Heart right ventricle (tissue), 16 donors: ENCODE data around the gene SYCE3. TPM values are rescaled to one million over a fixed set of nuclear protein-coding genes. Genes with fewer than 3 reads are reported as not detected.

Experiments used
- ATAC-seq, 8 donors: fragments of 200-7000 bp; cut with Tn5 transposase; one replicate each; pipeline ENCODE4 v1.9.1; 2020; ENCODE audit warnings: mild to moderate bottlenecking in 8 of 8, moderate library complexity in 8 of 8, moderate number of reproducible peaks in 1 of 8
- DNase-seq, 2 donors: peaks; one replicate each; pipeline ENCODE4 v3.0.0-alpha.2; 2020
- H3K27ac ChIP-seq, 10 donors: fragments of 200-600 bp; sonication (generic) in 2 of 10; one replicate each; pipeline versions ENCODE4 v1.5.0 to v1.8.0; 2020 to 2022; ENCODE audit warnings: mild to moderate bottlenecking in 3 of 10
- H3K27me3 ChIP-seq, 7 donors: fragments of 200-600 bp; one replicate each; pipeline ENCODE4 v1.8.0; 2021 to 2022; ENCODE audit warnings: mild to moderate bottlenecking in 2 of 7
- H3K36me3 ChIP-seq, 9 donors: fragments of 200-600 bp; sonication (generic) in 1 of 9; one replicate each; pipeline versions ENCODE4 v1.5.0 to v1.8.0; 2020 to 2022; ENCODE audit warnings: mild to moderate bottlenecking in 2 of 9
- H3K4me1 ChIP-seq, 9 donors: fragments of 200-600 bp; sonication (generic) in 1 of 9; one replicate each; pipeline versions ENCODE4 v1.5.0 to v1.8.0; 2020 to 2022; ENCODE audit warnings: mild to moderate bottlenecking in 4 of 9
- H3K4me3 ChIP-seq, 10 donors: fragments of 200-600 bp; sonication (generic) in 2 of 10; one replicate each; pipeline versions ENCODE4 v1.5.0 to v1.8.0; 2020 to 2022; ENCODE audit warnings: mild to moderate bottlenecking in 7 of 10, moderate library complexity in 2 of 10
- H3K9me3 ChIP-seq, 11 donors: fragments of 200-600 bp in 10 of 11; sonication (generic) in 2 of 11; one replicate each; pipeline versions ENCODE4 v1.5.0 to v1.8.0; 2013 to 2022; ENCODE audit warnings: mild to moderate bottlenecking in 2 of 11, control low read depth in 1 of 11, moderate library complexity in 1 of 11
- CTCF ChIP-seq, 9 donors: fragments of 200-600 bp; sonication (generic) in 2 of 9; IDR thresholded peaks; one replicate each; pipeline versions ENCODE4 v1.5.0 to v1.8.0; 2021 to 2022; ENCODE audit warnings: antibody characterized with exemption in 9 of 9, mild to moderate bottlenecking in 5 of 9, moderate library complexity in 1 of 9
- WGBS, 2 donors: extraction: QIAGEN DNeasy Blood & Tissue Kit; methylation state at CpG; one replicate each; pipeline ENCODE4 v1.1.7; 2013; ENCODE audit warnings: inconsistent platforms in 1 of 2; 5-methylcytosine and 5-hydroxymethylcytosine counted together
- intact Hi-C, 10 donors: fragments of 100-400 bp; cut with DNase I; formaldehyde crosslinking; loops; one replicate each; pipeline versions ENCODE4 v1.11.1 to v1.14.2; 2022
- polyA plus RNA-seq, 2 donors: library from polyadenylated mRNA; stranded (reverse); fragments of 200-250 nt; gene quantifications; one replicate each; pipeline ENCODE4 v1.2.3, GENCODE V29; 2013
- total RNA-seq, 10 donors: library from RNA; stranded (reverse); fragmentation: NEBNext Ultra II Directional in 3 of 10; extraction: Animal tissue kit (Norgen Biotek cat#: 25700) in 3 of 10; gene quantifications; one replicate each; pipeline versions ENCODE4 v1.2.1 to v1.2.4, GENCODE V29; 2021 to 2023
- donor health status: Arrhythmogenic right ventricular cardiomyopathy.
- donor health status: ischemic (EF 13 %, LVEDD 7.1; RV severe dilation, severe dysfunction).
- donor health status: healthy with polysubstance abuse.
- donor health status: DM: no; HTN: yes; CAD: no.
- donor health status: DM: no; HTN: no; CAD: no.
- donor health status: ischemic (EF 25% LVEDD 6.9; RV normal size, moderate dysfunction).
- donor health status: ischemic (EF 25% LVEDD 5.7; RV mildly dilated, moderate dysfunction).
- donor health status: healthy.
- donor health status: DM: yes; HTN: yes; CAD: no.
- donor health status: Ischemic cardiomyopathy.
- donor health status: ischemic (EF 35%, LVEDD 5.7; RV mildly dilated, moderate dysfunction).
- donor health status: nonischemic (EF 11% LVEDD 7.7; RV severe dilation, severe dysfunction).
- donor health status: DM: yes; HTN: yes; CAD: no.
- donor health status: PGD.
- donor health status: ischemic (EF 29% LVEDD 5.4; RV normal size, mild dysfunction).
- donor health status: nonischemic (EF 23%, LVEDD 6.1; RV moderate dilation, normal function).

Gene SYCE3
- total and polyA plus RNA-seq, 12 donors, result 0.74 to 0.90 TPM; not detected in 10

GRCh38 chr22:50508897-50509296, 53.8 kb downstream of the SYCE3 start:
- ATAC-seq (no peak), DNase-seq (no peak)
- peak overlapping the region in 9 of 10 donors; percentile 54 to 90 (median 77) for H3K4me3 ChIP-seq
- intact Hi-C loops, result loop anchor here in 6 of 10 donors (1.0 to 10.0 kb wide), 3 partner anchors 16 to 264 kb away; partner anchors contain the start of genes SCO2 (in 5 of the 6) and TUBGCP6 (in 4 of the 6)
- no peaks in the 10 kb centered on the region for H3K9me3 ChIP-seq
- 11 to 14% methylated on average over 3 of the region's 3 CpGs for WGBS, 2 donors
- no peak for TF ChIP-seq CTCF (IDR thresholded peaks at IDR 0.05)
- peak overlapping the region in 8 of 10 donors; percentile 81 to 96 (median 91) for H3K27ac ChIP-seq
- H3K4me1 ChIP-seq, result peaks cover 13 to 33% (median 27%) of the 10 kb centered on the region in 9 donors
- peaks cover 3 to 38% (median 16%) of the 10 kb centered on the region in 9 donors for H3K36me3 ChIP-seq
- no peaks in the 10 kb centered on the region for H3K27me3 ChIP-seq

- DNase-seq (peak; percentile 95 to 97), ATAC-seq (peak; percentile 74 to 88 (median 84))
- intact Hi-C loops, result loop anchor here in 6 of 10 donors (1.0 to 10.0 kb wide), 5 partner anchors 17 to 263 kb away; partner anchors contain the start of genes SCO2 (in 5 of the 6), TUBGCP6 (in 4 of the 6) and SBF1 (in 3 of the 6)
- 0 to 1% methylated on average over 56 to 76 of the region's 76 CpGs for WGBS, 2 donors
- H3K36me3 ChIP-seq, result peaks cover 3 to 43% (median 19%) of the 10 kb centered on the region in 9 donors
- peak within 1 kb of the TSS; percentile 75 to 100 (median 94) for H3K4me3 ChIP-seq
- H3K4me1 ChIP-seq, result peaks cover 13 to 33% (median 27%) of the 10 kb centered on the region in 9 donors
- peak within 1 kb of the TSS; percentile 64 to 97 (median 94) for H3K27ac ChIP-seq
- no peaks in the 10 kb centered on the region for H3K9me3 ChIP-seq
- peak in 1 of 9 donors; percentile 10 for TF ChIP-seq CTCF (IDR thresholded peaks at IDR 0.05)
- H3K27me3 ChIP-seq, result no peaks in the 10 kb centered on the region
Observed at GRCh38 chr22:50507991-50508884, 54.5 kb downstream of the SYCE3 start, which contains the start of gene NCAPH2. NCAPH2 (plus strand) TSS chr22:50508224; CDS start chr22:50508338, 114 bp downstream.

- ATAC-seq (peak; percentile 81 to 89 (median 86)), DNase-seq (peak; percentile 90 to 94)
- Histone ChIP-seq H3K36me3 (peaks cover 3 to 48% (median 23%) of the 10 kb centered on the region in 9 donors), H3K4me3 (peak within 1 kb of the TSS; percentile 75 to 100 (median 94)), H3K9me3 (no peaks in the 10 kb centered on the region), H3K27ac (peak within 1 kb of the TSS; percentile 64 to 97 (median 94)), H3K27me3 (no peaks in the 10 kb centered on the region), H3K4me1 (peaks cover 13 to 33% (median 27%) of the 10 kb centered on the region in 9 donors)
- TF ChIP-seq CTCF (IDR thresholded peaks at IDR 0.05), result peak in 3 of 9 donors; percentile 17 to 29 (median 28)
- WGBS, 2 donors, result 0 to 1% methylated on average over 25 to 47 of the region's 62 CpGs
- intact Hi-C loops, result loop anchor here in 5 of 10 donors (1.0 to 10.0 kb wide), 3 partner anchors 32 to 263 kb away; partner anchors contain the start of genes TUBGCP6 (in 4 of the 5) and SBF1 (in 3 of the 5)
Observed at GRCh38 chr22:50507421-50507990, 55.2 kb downstream of the SYCE3 start, which contains the start of gene LMF2. LMF2 (minus strand) TSS chr22:50507702; CDS start chr22:50507675, 27 bp downstream.
